NK-92 treated with Interleukin-12 subunit alpha and Interleukin-12 subunit beta, amount 100 ng/mL, for 24 hours (cell line): ENCODE data around the gene SLF2.

Experiments
- DNase-seq: peaks from one replicate; lab custom pipeline; 2025; lab: John Stamatoyannopoulos, UW

SLF2 gene

GRCh38 chr10:100980711-100981110 is 67.9 kb downstream of the SLF2 start:
- DNase-seq: no peak

- DNase-seq: no peak
Measured at GRCh38 chr10:100981178-100981772, 68.5 kb downstream of the SLF2 start.

GRCh38 chr10:100982916-100983830 is 70.4 kb downstream of the SLF2 start:
- no peak for DNase-seq

DNA sequence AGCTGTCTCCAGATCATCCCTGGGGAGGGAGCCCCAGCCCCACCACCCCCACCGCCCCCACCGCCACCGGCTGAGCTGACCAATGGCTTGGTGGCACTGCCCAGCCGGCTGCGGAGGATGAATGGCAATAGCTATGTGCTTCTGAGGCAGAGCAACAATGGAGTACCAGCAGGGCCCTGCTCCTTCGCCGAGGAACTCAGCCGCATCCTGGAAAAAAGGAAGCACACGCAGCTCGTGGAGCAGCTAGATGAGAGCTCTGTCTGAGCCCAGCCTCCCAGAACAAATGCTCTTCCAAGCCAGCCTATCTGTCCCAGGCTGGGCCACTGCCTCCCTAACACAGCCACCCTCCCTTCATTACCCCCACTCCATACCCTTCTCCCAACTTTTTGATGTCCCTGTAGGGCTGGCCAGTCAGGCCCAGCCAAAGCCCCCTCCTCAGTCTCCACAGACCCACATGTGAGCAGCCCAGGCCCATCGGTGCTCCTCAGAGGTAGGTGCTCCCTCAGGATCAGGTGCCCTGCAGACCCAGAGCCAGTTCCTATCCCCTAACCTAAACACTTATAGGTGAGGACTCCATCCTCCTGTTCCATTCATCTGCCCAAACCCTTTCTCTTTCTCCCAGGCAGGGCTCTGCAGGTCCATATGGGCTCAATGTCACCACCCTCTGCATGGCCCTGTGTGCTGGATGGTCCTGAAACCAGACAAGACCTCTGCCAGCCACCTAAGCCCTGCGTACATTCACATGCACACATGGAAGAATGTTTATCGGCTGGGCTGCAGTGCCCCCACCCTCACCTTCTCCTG is 71.3 kb downstream of the SLF2 start:
- no peak for DNase-seq

GRCh38 chr10:100984672-100985177 is 72.0 kb downstream of the SLF2 start:
- DNase-seq: no peak

DNA sequence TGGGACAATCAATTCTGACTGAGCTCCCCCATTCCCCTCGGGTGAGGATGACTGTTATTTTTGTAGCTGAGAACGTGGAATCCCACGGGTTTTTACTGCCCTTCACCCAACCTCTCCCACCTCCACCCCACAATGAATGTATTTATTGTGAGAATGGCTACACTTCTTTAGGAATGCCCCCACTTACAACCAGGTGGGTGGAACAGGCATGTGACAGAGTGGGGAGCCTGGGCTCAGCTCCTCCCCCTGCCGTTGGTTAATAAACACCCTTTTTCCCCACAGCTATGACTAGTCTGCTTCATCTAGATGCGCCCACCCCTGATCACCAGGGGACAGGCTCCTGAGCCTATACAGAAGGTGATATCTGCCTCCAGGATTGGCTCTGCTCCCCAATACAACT is 72.6 kb downstream of the SLF2 start:
- no peak for DNase-seq

DNA sequence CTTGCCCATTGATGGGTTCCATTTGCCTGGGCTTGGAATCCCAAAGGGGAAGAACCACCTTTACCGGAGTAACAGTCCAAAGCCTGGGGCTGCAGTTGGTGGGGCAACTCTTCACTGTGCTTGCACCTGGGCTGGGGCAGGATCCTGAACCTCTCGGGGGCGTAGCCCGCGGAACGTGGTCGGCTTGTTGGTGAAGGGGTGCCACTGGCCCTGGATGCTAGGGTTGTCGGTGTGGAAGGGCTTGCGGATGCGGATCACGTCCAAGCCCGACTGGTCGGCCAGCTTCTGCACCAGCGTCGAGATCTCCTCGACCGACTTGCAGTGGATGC is 73.8 kb downstream of the SLF2 start:
- DNase-seq: no peak

DNA sequence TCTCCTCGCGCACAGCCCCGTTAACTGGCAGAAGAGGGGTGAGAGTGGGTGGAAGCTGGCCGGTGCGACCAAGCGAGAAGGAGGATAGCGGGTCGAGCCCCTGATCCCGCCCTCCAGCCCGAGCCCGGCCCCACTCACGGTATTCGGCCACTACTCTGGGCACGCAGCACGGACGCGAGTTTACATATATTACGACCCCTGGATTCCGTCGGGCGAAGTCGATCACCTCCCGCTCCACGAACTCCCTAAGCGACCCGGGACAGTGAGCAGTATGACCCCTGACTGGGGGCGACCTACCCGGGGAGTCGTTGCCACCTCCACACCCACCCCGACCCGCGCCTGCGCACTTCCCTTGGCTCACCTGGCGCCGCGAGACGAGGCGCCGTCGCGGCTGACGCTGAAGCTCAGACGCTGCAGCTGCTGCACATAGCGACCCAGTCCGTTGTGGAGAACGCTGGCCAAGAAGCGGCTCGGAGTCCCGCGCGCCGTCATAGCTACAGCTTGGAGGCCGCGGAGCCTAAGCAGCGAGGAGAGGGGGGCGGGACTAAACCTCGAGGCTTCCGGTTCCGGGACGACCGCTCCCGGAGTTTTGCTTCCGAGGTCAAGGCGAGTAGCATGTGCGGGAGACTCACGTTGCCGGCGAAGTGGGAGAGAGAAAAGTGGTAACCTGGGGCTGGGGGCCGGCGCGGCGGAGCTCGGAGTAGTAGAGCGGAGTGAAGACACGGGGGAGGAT is 74.4 kb downstream of the SLF2 start, which contains the start of the genes MRPL43 and TWNK:
TSS of gene MRPL43 (minus strand) at position 546 of the 733 bp plus-strand sequence. CDS start at position 492, 54 bp downstream.
TSS of gene TWNK (plus strand) at position 592 of the 733 bp plus-strand sequence. CDS start 668 bp downstream, outside the sequence.
- DNase-seq: peak; percentile 60

GRCh38 chr10:100987685-100988049 is 74.9 kb downstream of the SLF2 start:
- DNase-seq: no peak

GRCh38 chr10:100988166-100988565 is 75.4 kb downstream of the SLF2 start:
- DNase-seq: no peak

DNA sequence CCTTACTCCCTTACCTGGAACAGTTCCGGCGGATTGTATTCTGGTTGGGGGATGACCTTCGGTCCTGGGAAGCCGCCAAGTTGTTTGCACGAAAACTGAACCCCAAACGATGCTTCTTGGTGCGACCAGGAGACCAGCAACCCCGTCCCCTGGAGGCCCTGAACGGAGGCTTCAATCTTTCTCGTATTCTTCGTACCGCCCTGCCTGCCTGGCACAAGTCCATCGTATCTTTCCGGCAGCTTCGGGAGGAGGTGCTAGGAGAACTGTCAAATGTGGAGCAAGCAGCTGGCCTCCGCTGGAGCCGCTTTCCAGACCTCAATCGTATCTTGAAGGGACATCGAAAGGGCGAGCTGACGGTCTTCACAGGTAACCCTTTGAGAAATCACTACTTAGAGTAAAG is 76.3 kb downstream of the SLF2 start:
- DNase-seq: no peak

DNA sequence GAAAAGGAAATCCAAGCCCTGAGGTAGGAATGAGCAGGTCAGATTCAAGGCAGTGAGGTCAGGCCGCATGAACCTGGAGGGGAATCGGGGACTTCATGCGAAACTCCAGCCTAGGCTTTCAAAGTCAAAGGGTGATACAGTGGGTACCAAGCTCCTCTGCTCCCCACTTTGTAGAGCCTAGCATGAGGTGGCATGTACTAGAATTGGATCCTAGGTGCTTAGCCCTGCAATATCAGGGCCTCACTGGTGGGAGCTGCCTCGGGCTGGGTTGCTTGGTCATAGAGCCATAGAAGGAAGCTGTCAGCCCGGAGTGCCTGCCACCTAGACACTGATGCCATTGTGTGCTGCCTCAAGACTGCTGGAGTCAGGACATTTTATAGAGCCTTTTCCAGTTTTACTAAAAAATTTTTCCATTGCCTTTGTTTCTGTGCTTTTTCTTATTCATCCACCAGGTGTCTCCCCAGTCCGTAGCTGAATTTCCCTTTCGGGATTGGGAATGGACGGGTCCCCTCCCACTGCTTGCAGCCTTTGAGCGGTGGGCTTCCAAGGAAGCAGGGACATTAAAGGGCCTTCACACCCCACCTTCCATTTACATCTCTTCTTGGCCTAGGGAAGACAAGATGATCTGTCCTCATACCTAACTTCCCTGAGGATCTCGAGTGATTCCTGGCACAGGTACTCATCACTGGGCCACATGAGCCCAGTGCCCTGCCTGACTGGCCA is 81.4 kb downstream of the SLF2 start:
- no peak for DNase-seq

- no peak for DNase-seq
Measured at GRCh38 chr10:100995181-100995580, 82.4 kb downstream of the SLF2 start.

DNA sequence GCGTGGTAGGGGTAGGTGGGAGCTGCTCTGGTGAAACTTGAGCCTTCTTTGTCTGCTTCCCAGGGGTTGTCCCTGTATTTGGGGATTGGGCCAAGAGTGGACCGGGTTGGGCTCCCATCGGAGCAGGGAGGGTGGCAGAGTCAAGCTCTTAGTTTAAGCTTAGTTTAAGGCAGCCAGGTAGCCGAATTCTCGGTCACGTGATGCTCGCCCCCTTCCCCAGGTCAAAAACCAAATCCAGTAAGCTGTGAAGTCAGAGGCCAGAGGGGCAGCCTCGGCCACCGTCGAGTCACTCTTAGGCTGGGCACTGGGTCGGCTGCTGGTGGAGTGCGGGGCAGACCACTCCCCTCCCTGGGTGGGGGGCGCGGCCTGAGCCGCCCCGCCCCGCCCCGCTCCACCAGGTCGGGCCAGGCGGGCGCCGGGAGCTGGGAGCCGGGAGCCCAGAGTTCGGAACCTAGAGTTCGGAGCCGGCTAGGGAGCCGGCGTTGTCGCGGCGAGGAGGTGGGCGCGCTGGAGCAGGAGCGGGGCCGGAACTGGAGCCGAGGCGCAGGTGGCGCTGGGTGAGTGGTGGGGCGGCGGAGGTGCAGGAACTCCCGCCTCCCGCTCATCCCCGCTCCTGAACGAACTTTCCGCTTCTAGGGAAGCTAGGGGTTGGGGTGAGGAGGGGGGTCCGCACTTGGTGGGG is 84.1 kb downstream of the SLF2 start:
- DNase-seq: no peak

DNA sequence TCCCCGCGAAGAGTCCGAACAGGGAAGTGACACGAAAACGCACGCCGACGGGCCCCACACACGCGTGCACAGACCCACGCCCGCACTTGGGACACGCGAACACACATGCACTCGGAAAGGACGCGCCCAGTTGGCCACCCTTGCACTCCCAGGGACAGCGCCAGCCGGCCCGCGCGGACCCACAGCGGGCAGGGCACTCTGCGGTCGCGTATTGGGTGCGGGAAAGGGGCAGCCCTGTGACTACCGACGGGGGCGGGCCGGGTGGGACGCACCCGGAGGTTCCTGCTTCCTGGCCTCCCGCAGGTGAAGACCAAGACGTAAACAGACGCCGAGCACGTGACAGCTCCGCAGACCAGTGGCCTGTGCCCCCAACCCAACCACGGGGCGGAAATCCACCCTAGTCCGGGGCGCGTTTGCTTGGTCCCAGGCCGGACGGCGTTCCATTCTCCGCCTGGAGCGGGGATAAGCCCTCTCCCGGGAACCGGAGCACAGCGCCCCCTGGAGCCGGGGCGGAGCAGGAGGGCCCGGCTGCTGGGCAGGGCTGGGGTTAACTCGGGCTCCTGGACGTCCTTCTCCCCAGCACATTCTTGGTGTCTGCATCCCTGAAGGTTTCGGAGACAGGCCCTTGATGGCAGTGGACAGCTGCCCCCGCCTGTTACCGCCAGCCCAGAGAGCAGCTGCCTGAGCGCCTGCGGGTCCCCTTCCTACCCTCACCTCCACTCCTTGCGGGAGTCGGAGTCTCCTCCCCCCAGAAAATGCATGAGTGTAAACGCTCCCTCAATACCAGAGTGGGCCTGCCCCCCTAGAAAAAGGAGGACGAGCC is 84.8 kb downstream of the SLF2 start:
- peak; percentile 59 for DNase-seq

- peak; percentile 14 for DNase-seq
Measured at GRCh38 chr10:100998183-100998990, 85.6 kb downstream of the SLF2 start.

DNA sequence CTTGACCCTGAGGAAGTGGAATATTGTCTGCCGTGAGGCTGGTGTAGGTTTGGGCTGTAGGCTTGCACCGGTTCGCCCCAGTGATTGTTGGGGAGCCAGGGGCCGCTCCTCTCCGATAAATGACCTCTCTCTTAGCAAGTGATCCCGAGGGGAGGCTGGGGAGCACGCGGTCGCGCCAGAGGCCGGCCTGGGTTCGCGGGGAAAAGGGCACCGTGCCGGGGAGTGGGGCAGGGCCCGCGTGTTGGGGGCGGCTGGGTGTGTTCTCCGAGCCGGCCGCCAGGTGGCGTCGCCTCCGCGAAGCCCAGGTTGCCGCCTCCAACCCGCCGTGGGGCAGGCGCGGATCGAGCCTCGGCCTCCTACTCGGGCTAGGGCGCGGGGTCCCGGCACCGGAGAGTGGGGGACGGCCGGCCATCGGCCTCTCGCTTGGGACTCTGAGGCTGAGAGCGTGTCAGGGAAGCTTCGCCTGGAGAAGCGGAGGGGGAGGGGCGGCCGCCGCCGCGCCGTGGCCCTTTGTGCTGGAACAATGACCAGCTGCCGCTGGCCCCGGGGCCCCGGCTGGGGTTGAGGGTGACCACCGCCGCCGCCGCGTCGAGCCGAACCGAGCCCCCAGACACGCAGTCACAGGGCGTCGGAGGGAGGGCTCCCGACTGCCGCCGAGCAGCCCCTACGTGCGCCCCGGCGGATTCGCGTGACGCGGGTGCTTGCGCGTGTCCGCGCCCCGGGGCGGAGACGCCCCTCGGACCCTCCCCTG is 86.4 kb downstream of the SLF2 start:
- peak; percentile 37 for DNase-seq

GRCh38 chr10:100999742-101000126 is 87.0 kb downstream of the SLF2 start, which contains the start of gene LZTS2:
Gene LZTS2, plus strand, starts transcription at chr10:100999808. Its CDS starts 2,731 bp downstream, at chr10:101002539.
- DNase-seq: no peak
